ENCODE results near the gene PLB1.

DNA sequence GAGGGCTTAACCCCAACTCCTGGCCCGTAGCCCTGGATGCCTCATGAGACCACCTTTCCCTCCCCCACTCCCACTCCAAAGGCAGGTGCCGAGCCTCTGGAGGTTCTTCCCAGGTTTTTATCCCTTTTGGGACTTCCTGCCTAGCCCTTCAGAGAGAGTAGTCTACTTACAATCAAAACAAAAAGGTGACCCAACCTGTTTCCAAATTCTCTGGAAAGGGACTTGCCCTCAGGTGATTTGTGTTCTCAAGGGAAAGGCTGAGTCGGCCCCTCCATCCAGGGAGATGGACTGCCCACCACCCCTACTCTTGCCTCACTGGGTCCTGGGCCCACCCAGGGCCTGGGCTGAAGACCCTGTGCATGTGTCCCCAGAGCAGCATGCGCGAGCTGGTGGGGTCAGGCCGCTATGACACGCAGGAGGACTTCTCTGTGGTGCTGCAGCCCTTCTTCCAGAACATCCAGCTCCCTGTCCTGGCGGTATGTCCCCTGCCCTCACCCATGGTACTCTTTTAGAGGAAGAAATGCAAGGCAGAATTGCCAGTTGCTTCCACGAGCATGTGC lies 108.5 kb downstream of the PLB1 start:
- TF ChIP-seq POLR2AphosphoS5 (IDR thresholded peaks at IDR 0.05; ENCODE audit: control insufficient read depth, insufficient read depth, low read depth, low read length) (no peak), NR2C2 (CRISPR knock-in tag; IDR thresholded peaks at IDR 0.05) (no peak), NR2C2 (tag; IDR thresholded peaks at IDR 0.05) (no peak), ZNF717 (CRISPR knock-in tag; IDR thresholded peaks at IDR 0.05) (no peak), POLR2AphosphoS2 (IDR thresholded peaks at IDR 0.05; ENCODE audit: low read length) (no peak)
- TF ChIP-seq, protein P1, sequence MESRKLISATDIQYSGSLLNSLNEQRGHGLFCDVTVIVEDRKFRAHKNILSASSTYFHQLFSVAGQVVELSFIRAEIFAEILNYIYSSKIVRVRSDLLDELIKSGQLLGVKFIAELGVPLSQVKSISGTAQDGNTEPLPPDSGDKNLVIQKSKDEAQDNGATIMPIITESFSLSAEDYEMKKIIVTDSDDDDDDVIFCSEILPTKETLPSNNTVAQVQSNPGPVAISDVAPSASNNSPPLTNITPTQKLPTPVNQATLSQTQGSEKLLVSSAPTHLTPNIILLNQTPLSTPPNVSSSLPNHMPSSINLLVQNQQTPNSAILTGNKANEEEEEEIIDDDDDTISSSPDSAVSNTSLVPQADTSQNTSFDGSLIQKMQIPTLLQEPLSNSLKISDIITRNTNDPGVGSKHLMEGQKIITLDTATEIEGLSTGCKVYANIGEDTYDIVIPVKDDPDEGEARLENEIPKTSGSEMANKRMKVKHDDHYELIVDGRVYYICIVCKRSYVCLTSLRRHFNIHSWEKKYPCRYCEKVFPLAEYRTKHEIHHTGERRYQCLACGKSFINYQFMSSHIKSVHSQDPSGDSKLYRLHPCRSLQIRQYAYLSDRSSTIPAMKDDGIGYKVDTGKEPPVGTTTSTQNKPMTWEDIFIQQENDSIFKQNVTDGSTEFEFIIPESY (CRISPR knock-in tag; IDR thresholded peaks at IDR 0.05) = no peak

Data from K562 (cell line).